DOHH2 (cell line): ENCODE measurements around the gene GGTLC2.

ENCODE experiments used
- H3F3A ChIP-seq: fragments of 200-600 bp; sonication (generic), shearing (Covaris generic); 2 replicates; pipeline ENCODE4 v1.6.0; 2016; ENCODE audit warnings: antibody characterized with exemption, mild to moderate bottlenecking; ENCODE audit not compliant: control insufficient read depth, insufficient read depth
- H3K27ac ChIP-seq: fragments of 200-600 bp; sonication (generic); 2 replicates; pipeline ENCODE4 v1.5.1; 2014; ENCODE audit warnings: low read depth, mild to moderate bottlenecking, low read length, moderate library complexity
- H3K27me3 ChIP-seq: fragments of 200-600 bp; sonication (generic); 2 replicates; pipeline ENCODE4 v1.6.1; 2014; ENCODE audit warnings: mild to moderate bottlenecking, low read length, mixed read lengths; ENCODE audit not compliant: control insufficient read depth
- H3K36me3 ChIP-seq: fragments of 200-600 bp; sonication (generic); 2 replicates; pipeline ENCODE4 v1.6.1; 2014; ENCODE audit warnings: mild to moderate bottlenecking, low read length, moderate library complexity, mixed read lengths; ENCODE audit not compliant: control insufficient read depth
- H3K4me1 ChIP-seq: fragments of 200-600 bp; sonication (generic); 2 replicates; pipeline ENCODE4 v1.6.1; 2014; ENCODE audit warnings: mild to moderate bottlenecking, low read length, mixed read lengths; ENCODE audit not compliant: control insufficient read depth
- H3K4me2 ChIP-seq: fragments of 200-600 bp; sonication (generic); 2 replicates; pipeline ENCODE4 v1.6.0; 2014; ENCODE audit warnings: mild to moderate bottlenecking, low read length, moderate library complexity
- H3K4me3 ChIP-seq: fragments of 200-600 bp; sonication (generic); 2 replicates; pipeline ENCODE4 v1.5.1; 2014; ENCODE audit warnings: mild to moderate bottlenecking, low read length, mixed read lengths
- H3K79me2 ChIP-seq: fragments of 200-600 bp; sonication (generic); 2 replicates; pipeline ENCODE4 v1.6.1; 2014; ENCODE audit warnings: mild to moderate bottlenecking, low read length, mixed read lengths; ENCODE audit not compliant: control insufficient read depth
- H3K9me2 ChIP-seq: fragments of 200-600 bp; sonication (generic); replicated peaks from 2 replicates; pipeline ENCODE4 v1.6.1; 2014; ENCODE audit warnings: mild to moderate bottlenecking, low read length, mixed read lengths; ENCODE audit not compliant: control insufficient read depth
- H3K9me3 ChIP-seq: fragments of 200-600 bp; sonication (generic); 2 replicates; pipeline ENCODE4 v1.6.1; 2014; ENCODE audit warnings: antibody characterized with exemption, low read length, mixed read lengths; ENCODE audit not compliant: control insufficient read depth, insufficient read depth
- H4K20me1 ChIP-seq: fragments of 200-600 bp; sonication (generic); 2 replicates; pipeline ENCODE4 v1.6.0; 2014; ENCODE audit warnings: low read depth, mild to moderate bottlenecking, antibody characterized with exemption, low read length, moderate library complexity; ENCODE audit not compliant: control insufficient read depth, insufficient read depth
- CTCF ChIP-seq: fragments of 200-600 bp; sonication (generic); IDR thresholded peaks from one replicate; pipeline ENCODE4 v1.5.1; 2014; ENCODE audit warnings: antibody characterized with exemption, mild to moderate bottlenecking, low read depth, low read length; ENCODE audit not compliant: poor library complexity, severe bottlenecking
- EZH2phosphoT487 ChIP-seq: fragments of 200-600 bp; sonication (generic); IDR thresholded peaks from 2 replicates; pipeline ENCODE4 v1.6.1; 2017; ENCODE audit warnings: borderline replicate concordance, mild to moderate bottlenecking, antibody characterized with exemption, low read length, moderate library complexity, mixed read lengths

GGTLC2 gene

GRCh38 chr22:22655452-22656290 is 11.3 kb downstream of the GGTLC2 start:
- no peaks in the 10 kb centered on the region for H3K9me2 ChIP-seq
- no peaks in the 10 kb centered on the region for H4K20me1 ChIP-seq
- H3K36me3 ChIP-seq, result no peaks in the 10 kb centered on the region
- peaks cover 4% of the 10 kb centered on the region; the same call in 1 of the 2 replicates for H3F3A ChIP-seq
- H3K9me3 ChIP-seq, result no peaks in the 10 kb centered on the region
- H3K4me2 ChIP-seq, result no peak overlapping the region
- no peaks in the 10 kb centered on the region for H3K27me3 ChIP-seq
- TF ChIP-seq EZH2phosphoT487 (no peak), CTCF (no peak)
- H3K27ac ChIP-seq, result no peak overlapping the region
- peaks cover 47% of the 10 kb centered on the region for H3K4me1 ChIP-seq
- H3K4me3 ChIP-seq, result no peak overlapping the region
- no peaks in the 10 kb centered on the region for H3K79me2 ChIP-seq

GRCh38 chr22:22657712-22658111 is 13.3 kb downstream of the GGTLC2 start:
- no peak overlapping the region for H3K4me3 ChIP-seq
- H3K9me3 ChIP-seq, result no peaks in the 10 kb centered on the region
- TF ChIP-seq EZH2phosphoT487 (no peak), CTCF (no peak)
- no peaks in the 10 kb centered on the region for H3K27me3 ChIP-seq
- H3K79me2 ChIP-seq, result no peaks in the 10 kb centered on the region
- H3K27ac ChIP-seq, result no peak overlapping the region
- no peaks in the 10 kb centered on the region for H3K36me3 ChIP-seq
- peaks cover 42% of the 10 kb centered on the region for H3K4me1 ChIP-seq
- H3K9me2 ChIP-seq, result no peaks in the 10 kb centered on the region
- H3F3A ChIP-seq, result peaks cover 4% of the 10 kb centered on the region
- H3K4me2 ChIP-seq, result no peak overlapping the region
- H4K20me1 ChIP-seq, result no peaks in the 10 kb centered on the region

GRCh38 chr22:22661275-22661674 is 16.9 kb downstream of the GGTLC2 start:
- Histone ChIP-seq H3F3A (peaks cover 2% of the 10 kb centered on the region; the same call in 1 of the 2 replicates), H3K9me3 (no peaks in the 10 kb centered on the region), H3K27me3 (no peaks in the 10 kb centered on the region), H3K27ac (no peak overlapping the region), H3K4me2 (peak overlapping the region; percentile 35; the same call in 1 of the 2 replicates), H3K36me3 (no peaks in the 10 kb centered on the region), H4K20me1 (no peaks in the 10 kb centered on the region), H3K9me2 (no peaks in the 10 kb centered on the region), H3K4me3 (no peak overlapping the region), H3K4me1 (peaks cover 29% of the 10 kb centered on the region), H3K79me2 (no peaks in the 10 kb centered on the region)
- TF ChIP-seq EZH2phosphoT487 (no peak), CTCF (no peak)
